Measurements from ENCODE around the gene CCNY. TPM values are rescaled to one million over a fixed set of nuclear protein-coding genes. Genes with fewer than 3 reads are reported as not detected.

CCNY gene
- total and polyA plus RNA-seq, 2 of the 13 experiments (the other 11 are each of a cell fraction or from before 2014, with no cell fraction given) = 48.2 to 54.7 TPM

DNA sequence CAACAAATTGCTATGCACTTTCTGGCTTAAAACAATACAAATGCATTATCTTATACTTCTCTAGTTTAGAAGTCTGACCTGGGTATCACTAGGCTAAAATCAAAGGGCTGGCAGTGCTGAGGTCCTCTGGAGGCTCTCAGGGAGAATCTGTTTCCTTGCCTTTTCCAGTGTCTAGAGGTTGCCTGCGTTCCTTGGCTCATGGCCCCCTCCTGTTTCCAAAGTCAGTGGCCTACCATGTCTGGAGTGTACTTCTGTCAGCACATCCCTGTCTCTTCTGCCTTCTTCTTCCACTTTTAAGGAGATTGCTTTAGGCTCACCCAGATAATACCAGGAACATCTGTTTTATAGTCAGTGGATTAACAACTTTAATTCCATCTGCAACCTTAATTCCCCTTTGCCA is 52.4 kb downstream of the CCNY start:
- Histone ChIP-seq H3K4me3 (replicated peaks in 1 of 3; ENCODE audit: insufficient read depth in 1 of 3, low read depth in 2 of 3, low read length in 3 of 3) (no peak overlapping the region), H3K36me3 (replicated peaks in 1 of 2; ENCODE audit: control insufficient read depth in 1 of 2, insufficient read depth in 2 of 2, low read length in 2 of 2) (peaks cover 0 to 4% of the 10 kb centered on the region in 2 experiments; a peak in 1 of 5 replicates), H3K27ac (ENCODE audit: extremely low read length, insufficient read depth, low read length) (no peak overlapping the region), H3K9me3 (ENCODE audit: low read length) (peaks cover 10% of the 10 kb centered on the region; the same call in 1 of the 2 replicates), H3K9ac (ENCODE audit: insufficient read depth, low read depth, low read length) (no peak overlapping the region), H4K20me1 (ENCODE audit: insufficient read depth, low read length) (no peaks in the 10 kb centered on the region; the same call in 1 of the 2 replicates), H3K79me2 (ENCODE audit: insufficient read depth, low read length) (peaks cover 97% of the 10 kb centered on the region), H3K4me2 (ENCODE audit: low read depth, low read length) (no peak overlapping the region), H2AFZ (ENCODE audit: low read length) (no peak overlapping the region), H3K27me3 (ENCODE audit: control insufficient read depth in 1 of 2, insufficient read depth in 2 of 2, low read length in 2 of 2) (no peaks in the 10 kb centered on the region), H3K4me1 (ENCODE audit: insufficient read depth, low read length) (peaks cover 77% of the 10 kb centered on the region)
- ChIA-PET CTCF (ENCODE audit: low intra/inter-chr PET ratio, low total read pairs) (no interaction called here), POLR2A (no interaction called here)
- in situ Hi-C loops (cut with HindIII; ENCODE audit: extremely low pct_ligation_motif_present, low pct_unique_long_range_greater_than_20kb) (no loop called here), intact Hi-C loops (cut with micrococcal nuclease; ENCODE audit: unreplicated experiment) (no loop called here)
- no peak for DNase-seq (ENCODE audit: low spot score)
- no TSS peak for BruUV-seq (replicated peaks)
- WGBS (ENCODE audit: low lambda C conversion rate) = 100% methylated on average over 1 of the region's 1 CpG
- FAIRE-seq = no peak
- no peak for ATAC-seq
- TF ChIP-seq ZNF564 (CRISPR knock-in tag; IDR thresholded peaks at IDR 0.05) = no peak

DNA sequence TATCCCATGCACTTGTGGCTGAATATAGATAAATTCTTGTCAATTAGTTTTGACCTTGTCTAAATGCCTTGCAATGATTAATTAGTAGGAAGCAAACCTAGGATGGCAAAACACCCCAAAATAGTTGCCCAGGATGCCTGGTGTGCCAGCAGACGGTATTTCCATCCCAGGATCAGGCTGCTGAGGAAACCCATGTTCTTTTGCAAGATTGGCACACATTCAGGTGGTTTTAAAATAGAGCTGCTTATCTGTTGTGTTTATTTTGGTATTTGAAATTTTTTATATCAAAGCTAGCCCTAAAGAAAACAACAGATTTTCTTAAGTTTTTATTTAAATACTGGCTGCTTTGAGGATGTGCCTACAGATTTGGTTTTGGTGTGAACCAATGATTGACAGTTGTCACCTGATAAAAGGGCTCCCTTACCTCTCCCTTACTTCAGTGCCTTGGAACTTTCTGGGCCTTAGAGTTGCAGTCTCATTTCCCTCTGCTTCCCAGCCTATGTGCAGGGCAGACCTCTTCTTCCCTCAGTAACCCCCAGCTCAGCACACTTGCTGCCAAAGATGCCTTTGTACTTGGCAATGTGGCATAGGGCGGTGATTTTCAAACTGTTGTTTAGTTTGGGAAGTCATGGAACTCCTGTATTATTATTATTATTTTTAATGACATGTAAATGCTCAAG is 54.0 kb downstream of the CCNY start:
- Histone ChIP-seq H3K27me3 (ENCODE audit: control insufficient read depth in 1 of 2, insufficient read depth in 2 of 2, low read length in 2 of 2) (no peaks in the 10 kb centered on the region), H3K27ac (ENCODE audit: extremely low read length, insufficient read depth, low read length) (no peak overlapping the region), H3K4me3 (replicated peaks in 1 of 3; ENCODE audit: insufficient read depth in 1 of 3, low read depth in 2 of 3, low read length in 3 of 3) (no peak overlapping the region), H3K79me2 (ENCODE audit: insufficient read depth, low read length) (peaks cover 97% of the 10 kb centered on the region), H3K4me1 (ENCODE audit: insufficient read depth, low read length) (peaks cover 84% of the 10 kb centered on the region), H3K9me3 (ENCODE audit: low read length) (peaks cover 10% of the 10 kb centered on the region; the same call in 1 of the 2 replicates), H3K4me2 (ENCODE audit: low read depth, low read length) (no peak overlapping the region), H4K20me1 (ENCODE audit: insufficient read depth, low read length) (no peaks in the 10 kb centered on the region; the same call in 1 of the 2 replicates), H3K9ac (ENCODE audit: insufficient read depth, low read depth, low read length) (no peak overlapping the region), H2AFZ (ENCODE audit: low read length) (no peak overlapping the region), H3K36me3 (replicated peaks in 1 of 2; ENCODE audit: control insufficient read depth in 1 of 2, insufficient read depth in 2 of 2, low read length in 2 of 2) (no peaks in the 10 kb centered on the region; a peak in 1 of 5 replicates)
- in situ Hi-C loops (cut with HindIII; ENCODE audit: extremely low pct_ligation_motif_present, low pct_unique_long_range_greater_than_20kb) (no loop called here), intact Hi-C loops (cut with micrococcal nuclease; ENCODE audit: unreplicated experiment) (no loop called here)
- no peak for FAIRE-seq
- TF ChIP-seq ZNF547 (CRISPR knock-in tag; IDR thresholded peaks at IDR 0.05) = no peak
- no peak for TF ChIP-seq ZNF441 (CRISPR knock-in tag; IDR thresholded peaks at IDR 0.05; ENCODE audit: borderline replicate concordance)
- no peak for TF ChIP-seq ZNF839 (CRISPR knock-in tag; IDR thresholded peaks at IDR 0.05; ENCODE audit: borderline replicate concordance)
- TF ChIP-seq ZNF446 (CRISPR knock-in tag; IDR thresholded peaks at IDR 0.05) = no peak
- TF ChIP-seq ZNF350 (CRISPR knock-in tag; IDR thresholded peaks at IDR 0.05; ENCODE audit: borderline replicate concordance, low read depth) = no peak
- no peak for TF ChIP-seq ZNF33B (CRISPR knock-in tag; IDR thresholded peaks at IDR 0.05)
- TF ChIP-seq, protein P1, sequence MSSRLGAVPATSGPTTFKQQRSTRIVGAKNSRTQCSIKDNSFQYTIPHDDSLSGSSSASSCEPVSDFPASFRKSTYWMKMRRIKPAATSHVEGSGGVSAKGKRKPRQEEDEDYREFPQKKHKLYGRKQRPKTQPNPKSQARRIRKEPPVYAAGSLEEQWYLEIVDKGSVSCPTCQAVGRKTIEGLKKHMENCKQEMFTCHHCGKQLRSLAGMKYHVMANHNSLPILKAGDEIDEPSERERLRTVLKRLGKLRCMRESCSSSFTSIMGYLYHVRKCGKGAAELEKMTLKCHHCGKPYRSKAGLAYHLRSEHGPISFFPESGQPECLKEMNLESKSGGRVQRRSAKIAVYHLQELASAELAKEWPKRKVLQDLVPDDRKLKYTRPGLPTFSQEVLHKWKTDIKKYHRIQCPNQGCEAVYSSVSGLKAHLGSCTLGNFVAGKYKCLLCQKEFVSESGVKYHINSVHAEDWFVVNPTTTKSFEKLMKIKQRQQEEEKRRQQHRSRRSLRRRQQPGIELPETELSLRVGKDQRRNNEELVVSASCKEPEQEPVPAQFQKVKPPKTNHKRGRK (CRISPR knock-in tag; IDR thresholded peaks at IDR 0.05) = no peak
- TF ChIP-seq SALL2 (CRISPR knock-in tag; IDR thresholded peaks at IDR 0.05) = no peak
- TF ChIP-seq U2AF1 (optimal IDR thresholded peaks at IDR 0.05; ENCODE audit: low read depth, low read length) = no peak
- no peak for TF ChIP-seq ZNF777 (CRISPR knock-in tag; IDR thresholded peaks at IDR 0.05)
- TF ChIP-seq ZNF782 (CRISPR knock-in tag; IDR thresholded peaks at IDR 0.05; ENCODE audit: borderline replicate concordance) = no peak
- no peak for TF ChIP-seq ZNF775 (CRISPR knock-in tag; IDR thresholded peaks at IDR 0.05; ENCODE audit: borderline replicate concordance)
- TF ChIP-seq ZNF484 (CRISPR knock-in tag; IDR thresholded peaks at IDR 0.05; ENCODE audit: borderline replicate concordance, low read depth) = no peak
- WGBS (ENCODE audit: low lambda C conversion rate) = 98% methylated on average over 2 of the region's 2 CpGs
- ChIA-PET CTCF (ENCODE audit: low intra/inter-chr PET ratio, low total read pairs) (no interaction called here), POLR2A (no interaction called here)
- BruUV-seq (replicated peaks) = no TSS peak
- no peak for DNase-seq (ENCODE audit: low spot score)
- ATAC-seq = no peak

All from HepG2 (cell line).